LHCN-M2 (cell line): ENCODE data around the gene ZSWIM5. TPM values are rescaled to one million over a fixed set of nuclear protein-coding genes. Genes with fewer than 3 reads are reported as not detected.
"Not testable (repeated sequence)": the region's sequence is repeated elsewhere in the genome, so short reads cannot be mapped to it uniquely, and the experiment has no call there.

Source experiments
- DNase-seq: peaks from one replicate; pipeline ENCODE4 v3.0.0-alpha.2; 2012; ENCODE audit warnings: low read depth
- total RNA-seq: library from RNA; depleted of rRNA; stranded (reverse); fragments of >200 nt; gene quantifications from 2 replicates; pipeline ENCODE4 v1.2.3, GENCODE V29; 2014

ZSWIM5 gene
- total RNA-seq, 1 experiment from 2014 or later, result 0.06 TPM

DNA sequence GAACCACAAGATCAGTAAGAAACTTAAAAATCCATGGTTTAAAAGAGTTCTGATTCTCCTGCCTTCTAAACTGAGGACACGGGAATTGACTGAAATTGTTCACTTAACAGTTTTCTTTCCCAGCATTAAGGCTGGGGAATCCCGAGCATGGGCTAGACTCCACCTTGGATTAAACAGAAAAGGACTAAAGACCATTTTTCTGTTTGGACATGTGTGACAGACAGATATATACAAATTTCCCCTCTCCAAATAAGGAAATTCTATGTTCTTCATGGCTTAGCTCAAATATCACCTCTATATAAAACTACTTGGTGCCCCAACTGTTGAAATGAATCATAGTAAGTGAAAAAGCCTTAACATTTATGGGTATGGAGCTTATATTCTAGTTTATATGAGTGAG is 109.3 kb downstream of the ZSWIM5 start:
- no peak for DNase-seq

DNA sequence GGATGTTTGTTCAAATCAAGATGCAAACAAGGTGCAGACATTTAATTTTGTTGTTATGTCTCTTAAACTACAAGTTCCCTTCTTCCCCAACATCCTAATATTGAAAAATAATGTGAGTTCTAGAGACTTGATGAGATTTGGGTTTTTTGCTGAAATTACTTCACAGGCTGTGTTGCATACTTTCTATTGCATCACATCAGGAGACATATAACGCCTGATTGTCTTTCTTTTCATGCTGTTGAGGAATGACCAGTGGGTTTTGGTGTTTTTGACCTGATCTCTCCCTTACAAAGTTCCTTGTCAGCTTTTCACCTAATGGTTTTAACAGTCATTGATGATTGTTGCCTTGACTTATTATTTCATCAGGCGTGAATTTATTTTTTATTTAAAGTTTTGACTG is 111.0 kb downstream of the ZSWIM5 start:
- DNase-seq, result no peak

DNA sequence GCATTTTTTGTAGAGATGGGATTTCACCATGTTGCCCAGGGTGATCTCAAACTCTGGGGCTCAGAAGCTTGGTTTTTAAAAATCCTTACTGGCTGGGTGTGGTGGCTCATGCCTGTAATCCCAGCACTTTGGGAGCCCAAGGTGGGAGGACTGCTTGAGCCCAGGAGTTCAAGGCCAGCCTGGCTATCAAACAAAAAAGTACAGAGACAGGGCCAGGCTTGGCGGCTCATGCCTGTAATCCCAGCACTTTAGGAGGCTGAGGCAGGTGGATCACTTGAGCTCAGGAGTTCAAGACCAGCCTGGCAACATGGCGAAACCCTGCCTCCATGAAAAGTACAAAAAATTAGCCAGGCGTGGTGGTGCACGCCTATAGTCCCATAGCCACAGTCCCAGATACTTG is 112.0 kb downstream of the ZSWIM5 start:
- not testable (repeated sequence) for DNase-seq

DNA sequence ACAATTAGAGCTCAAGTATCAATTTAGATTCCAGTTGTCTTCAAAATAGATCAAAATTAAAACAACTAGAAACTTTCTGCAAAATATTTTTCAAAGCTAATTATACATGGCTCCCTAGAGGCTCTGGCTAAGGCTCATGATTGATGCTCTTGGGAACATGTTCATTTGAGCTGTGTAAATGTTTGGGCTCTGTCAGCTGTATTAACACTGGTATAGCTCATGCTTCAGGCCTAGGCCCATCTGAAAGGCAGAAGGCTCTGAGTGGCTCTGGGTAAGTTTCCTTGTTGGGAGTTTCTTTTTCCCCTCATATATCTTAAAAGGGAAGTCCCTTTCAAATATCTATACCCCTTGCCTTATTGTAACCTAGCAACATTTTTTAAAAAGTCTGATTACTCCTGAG is 113.1 kb downstream of the ZSWIM5 start:
- DNase-seq, result no peak

DNA sequence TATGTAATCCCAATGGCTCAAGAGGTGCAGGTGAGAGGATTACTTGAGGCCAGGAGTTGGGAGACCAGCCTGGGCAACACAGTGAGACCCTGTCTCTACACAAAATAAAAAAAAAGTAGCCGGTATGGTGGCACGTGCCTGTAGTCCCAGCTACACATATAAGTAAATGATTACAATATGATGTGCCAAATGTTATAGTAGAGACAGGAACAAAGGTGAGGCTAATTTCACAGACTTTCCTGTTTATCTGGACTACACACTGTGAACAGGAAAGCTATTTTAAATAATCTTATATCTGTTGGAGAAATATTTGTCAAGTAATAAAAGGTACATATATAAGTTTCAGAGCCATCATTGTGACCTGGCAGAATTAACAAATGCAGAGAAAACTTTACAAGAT is 116.7 kb downstream of the ZSWIM5 start:
- DNase-seq, result no peak

DNA sequence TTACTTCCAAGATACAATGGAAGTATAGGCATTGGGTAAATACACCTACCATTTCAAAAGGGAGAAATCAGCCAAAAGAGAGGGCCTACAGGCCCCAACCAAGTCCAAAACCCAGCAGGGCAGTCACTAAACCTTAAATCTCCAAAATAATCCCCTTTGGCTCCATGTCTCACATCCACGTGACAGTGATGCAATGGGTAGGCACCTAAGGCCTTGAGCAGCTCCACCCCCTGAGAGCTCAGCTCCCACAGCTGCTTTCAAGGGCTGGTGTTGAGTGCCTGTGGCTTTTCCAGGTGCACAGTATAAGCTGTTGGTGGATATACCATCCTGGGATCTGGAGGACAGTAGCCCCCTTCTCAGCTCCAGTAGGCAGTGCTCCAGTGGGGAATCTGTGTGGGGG is 121.8 kb downstream of the ZSWIM5 start:
- no peak for DNase-seq

DNA sequence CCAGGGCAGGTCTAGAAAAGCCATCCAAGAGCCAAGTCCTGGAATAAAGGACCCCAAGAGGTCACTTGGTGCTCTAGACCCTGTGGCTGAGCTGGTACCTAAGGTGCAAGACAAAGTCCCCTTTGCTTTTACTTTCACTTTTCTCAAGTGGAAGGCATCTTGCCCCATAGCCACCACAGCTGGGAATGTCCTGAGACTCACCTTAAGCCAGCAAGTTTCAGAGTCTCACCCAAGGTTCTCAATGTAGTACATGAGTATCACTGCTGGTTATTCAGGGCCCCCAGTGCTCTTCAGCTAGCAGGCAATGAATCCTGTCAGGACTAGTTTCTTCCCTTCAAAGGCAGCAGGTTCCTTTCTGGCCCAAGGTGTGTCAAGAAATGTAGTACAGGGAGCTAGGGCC is 126.9 kb downstream of the ZSWIM5 start:
- no peak for DNase-seq

DNA sequence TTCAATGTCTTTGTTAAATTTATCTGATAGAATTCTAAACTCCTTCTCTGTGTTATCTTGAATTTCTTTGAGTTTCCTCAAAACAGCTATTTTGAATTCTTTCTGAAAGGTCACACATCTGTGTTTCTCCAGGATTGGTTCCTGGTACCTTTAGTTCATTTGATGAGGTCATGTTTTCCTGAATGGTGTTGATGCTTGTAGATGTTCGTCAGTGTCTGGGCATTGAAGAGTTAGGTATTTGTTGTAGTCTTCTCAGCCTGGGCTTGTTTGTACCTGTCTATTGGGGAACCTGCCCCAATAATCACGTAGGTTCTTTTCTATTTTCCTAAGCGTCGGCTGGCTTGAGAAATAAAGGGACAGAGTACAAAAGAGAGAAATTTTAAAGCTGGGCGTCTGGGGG is 129.4 kb downstream of the ZSWIM5 start:
- DNase-seq, result not testable (repeated sequence)

DNA sequence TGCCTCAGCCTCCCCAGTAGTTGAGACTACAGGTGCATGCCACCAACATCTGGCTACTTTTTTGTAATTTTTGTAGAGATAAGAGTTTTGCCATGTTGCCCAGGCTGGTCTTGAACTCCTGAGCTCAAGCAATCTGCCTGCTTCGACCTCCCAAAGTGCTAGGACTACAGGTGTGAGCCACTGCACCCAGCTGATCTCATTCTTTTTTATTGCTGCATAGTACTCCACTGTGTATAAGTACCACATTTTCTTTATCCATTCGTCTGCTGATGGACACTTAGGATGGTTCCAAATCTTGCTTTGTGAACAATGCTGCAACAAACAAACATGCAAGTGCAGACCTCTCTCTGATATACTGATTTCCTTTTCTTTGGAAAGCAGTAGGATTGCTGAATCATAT is 134.8 kb downstream of the ZSWIM5 start:
- DNase-seq, result no peak

DNA sequence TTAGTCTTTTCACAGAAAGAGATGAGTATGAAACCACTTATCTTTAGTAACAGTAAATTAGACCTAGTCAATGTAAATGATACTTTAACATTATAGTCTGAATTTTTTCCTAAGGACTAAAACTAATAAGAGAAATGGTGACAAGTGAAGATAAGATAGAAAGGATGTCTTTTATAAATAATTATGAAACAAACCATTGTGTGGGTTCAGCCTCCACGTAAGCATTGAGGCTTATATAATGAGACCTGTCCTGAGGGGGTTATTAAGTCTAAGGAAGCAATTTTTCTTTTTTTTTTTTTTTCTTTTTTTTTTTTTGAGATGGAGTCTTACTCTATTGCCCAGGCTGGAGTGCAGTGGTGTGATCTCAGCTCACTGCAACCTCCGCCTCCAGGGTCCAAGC is 138.6 kb downstream of the ZSWIM5 start:
- DNase-seq, result no peak

DNA sequence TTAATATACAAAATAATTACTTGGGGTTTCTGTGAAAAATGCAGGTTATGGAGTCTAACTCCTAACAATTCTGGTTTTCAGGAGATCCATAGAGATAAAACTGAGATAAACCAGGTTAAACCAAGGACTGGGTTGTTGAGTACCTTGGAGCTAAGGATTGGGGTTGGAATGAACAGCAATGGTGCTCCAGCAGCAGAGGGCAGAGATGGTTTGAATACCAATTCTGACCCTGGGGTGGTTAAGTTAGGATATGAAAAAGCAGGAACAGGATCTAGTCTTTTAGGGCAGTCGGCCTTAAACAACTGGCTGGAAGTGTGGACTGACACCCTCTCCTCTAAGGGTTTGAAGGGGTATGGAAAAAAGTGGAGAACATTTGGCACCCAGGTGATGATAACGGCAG is 141.3 kb downstream of the ZSWIM5 start:
- DNase-seq, result no peak

DNA sequence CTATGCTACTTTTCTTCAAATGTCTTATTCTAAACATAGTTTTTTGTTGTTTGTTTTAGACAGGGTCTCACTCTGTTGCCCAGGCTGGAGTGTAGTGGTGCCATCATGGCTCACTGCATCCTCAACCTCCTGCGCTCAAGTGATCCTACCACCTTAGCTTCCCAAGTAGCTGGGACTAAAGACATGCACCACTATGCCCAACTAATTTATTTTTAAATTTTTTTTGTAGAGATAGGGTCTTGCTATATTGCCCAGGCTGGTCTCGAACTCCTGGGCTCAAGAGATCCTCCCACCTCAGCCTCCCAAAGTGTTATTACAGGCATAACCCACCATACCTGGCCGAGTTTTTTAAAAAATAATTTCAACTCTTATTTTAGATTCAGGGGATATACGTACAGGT is 143.9 kb downstream of the ZSWIM5 start:
- not testable (repeated sequence) for DNase-seq

DNA sequence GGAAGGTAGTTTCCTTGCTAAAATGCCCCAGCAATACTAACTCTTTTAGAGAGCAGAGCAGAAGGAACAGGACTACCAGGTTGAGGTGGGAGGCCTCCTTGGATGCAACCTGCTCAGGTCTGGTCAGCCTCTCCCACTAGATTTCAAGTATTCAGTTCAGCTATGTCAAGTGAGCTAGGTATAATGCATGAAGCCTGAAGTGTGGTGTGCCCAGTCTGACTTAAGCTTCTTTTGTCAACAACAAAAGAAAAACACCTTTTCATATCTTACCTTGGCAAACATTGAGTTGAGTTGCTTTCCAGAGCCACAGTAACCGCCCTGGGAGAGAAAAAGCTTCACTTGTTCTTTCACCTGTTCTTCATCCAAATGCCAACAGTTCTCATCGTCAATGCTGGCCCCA is 146.6 kb downstream of the ZSWIM5 start:
- no peak for DNase-seq

DNA sequence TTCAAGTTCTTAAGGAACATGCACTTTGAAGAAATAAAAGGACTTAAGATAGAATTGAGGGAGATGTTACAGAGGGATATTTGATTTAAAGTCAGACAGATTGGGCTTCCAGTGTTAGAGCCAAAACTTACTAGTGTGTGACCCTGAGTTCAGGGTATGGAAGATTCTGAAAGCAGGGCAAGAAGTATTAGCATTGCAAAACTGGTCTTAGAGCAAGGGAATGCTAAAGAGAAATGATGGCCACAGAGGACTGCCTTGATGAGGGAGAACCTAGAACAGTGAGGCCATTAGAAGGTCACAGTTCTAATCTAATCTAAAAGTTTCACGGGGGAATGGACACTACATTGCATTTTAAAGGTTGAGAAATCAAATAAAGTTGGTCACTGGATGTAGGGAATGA is 148.9 kb downstream of the ZSWIM5 start:
- no peak for DNase-seq

DNA sequence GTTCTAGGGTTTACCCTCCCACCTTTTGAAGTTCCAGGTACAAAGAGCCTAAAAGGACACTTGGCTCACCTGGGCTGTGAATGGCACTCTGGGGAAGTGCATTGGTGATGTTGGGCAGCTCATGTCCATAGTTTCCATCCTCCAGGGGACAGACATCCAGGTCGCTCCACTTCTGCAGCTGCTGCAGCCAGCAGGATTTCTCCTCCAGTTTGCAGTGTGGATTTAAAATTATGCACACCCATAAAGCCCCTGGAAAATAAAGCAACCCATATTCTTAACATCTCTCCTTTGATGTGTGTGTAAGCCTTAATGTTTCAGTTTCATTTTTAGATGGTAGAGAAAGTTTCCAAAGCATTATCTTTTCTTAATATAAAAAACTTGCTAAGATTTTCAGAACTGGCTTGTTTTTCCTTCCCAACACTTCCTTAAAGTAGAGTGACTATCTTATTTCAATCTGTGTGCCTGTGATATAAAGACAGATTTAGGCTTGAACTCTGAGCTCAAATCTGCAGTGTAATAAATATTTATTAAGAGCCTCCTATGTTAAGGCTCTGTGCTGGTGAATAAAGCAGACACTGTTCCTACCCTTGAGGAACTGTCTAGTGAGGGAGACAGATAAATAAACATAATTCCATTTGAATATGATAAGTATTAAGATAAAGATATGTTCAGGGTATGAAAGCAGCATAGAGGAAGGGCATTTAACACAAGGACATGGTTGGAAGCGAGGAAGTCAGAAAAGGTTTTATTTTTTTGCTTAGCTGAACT is 155.2 kb downstream of the ZSWIM5 start:
- DNase-seq, result no peak

DNA sequence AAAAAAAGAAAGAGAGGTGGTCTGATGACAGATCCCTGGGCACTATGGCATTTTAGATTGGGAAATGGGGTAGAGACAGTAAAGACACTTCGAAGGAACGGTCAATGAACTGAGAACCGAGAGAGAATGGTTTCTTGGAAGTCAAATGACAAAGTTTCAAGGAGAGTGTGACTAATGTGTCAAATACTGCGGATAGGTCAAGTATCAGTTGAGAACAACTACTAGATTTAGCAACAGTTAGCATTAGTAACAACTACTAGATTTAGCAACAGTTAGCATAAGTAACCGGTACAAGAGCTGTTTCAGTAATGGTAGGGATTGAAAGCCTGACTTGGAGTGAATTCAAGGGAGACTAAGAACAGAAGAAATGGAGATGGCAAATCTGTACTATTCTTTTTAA is 159.4 kb downstream of the ZSWIM5 start:
- DNase-seq, result peak; percentile 1

DNA sequence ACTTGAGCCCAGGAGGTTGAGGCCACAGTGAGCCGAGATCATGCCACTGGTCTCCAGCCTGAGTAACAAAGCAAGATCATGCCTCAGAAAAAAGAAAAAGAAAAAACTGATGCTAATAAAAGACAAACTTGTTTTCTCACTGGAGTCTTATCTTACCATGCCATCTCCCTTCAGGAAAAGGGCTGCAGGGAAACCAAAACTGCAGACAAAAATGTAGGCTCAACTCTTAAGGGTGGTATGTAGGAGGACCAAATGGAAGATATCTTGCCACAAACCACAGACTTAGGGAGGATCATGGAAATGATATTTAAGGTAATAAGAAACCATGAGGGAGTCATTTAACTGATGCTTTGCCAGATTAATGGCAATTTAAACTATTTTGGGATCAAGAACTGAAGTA is 161.5 kb downstream of the ZSWIM5 start:
- no peak for DNase-seq

DNA sequence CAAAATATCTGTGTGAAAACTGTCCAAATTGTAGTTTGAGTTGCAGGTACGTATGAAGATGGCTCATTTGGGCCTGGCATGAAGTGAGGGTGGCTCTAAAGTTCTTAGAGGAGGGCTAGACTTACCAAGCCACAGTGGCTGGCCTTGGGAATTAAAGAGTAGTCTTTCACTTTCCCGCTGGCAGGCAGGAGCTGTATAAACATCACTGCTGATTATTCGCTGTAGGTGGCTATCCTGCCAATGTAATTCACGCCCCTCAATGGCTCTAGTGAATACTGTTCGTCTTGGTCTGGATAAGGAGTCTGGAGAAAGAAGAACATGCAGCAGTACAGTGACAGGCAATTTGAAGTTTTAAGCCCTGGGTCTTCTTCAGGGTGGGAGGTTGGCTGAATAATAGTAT is 163.3 kb downstream of the ZSWIM5 start:
- no peak for DNase-seq

DNA sequence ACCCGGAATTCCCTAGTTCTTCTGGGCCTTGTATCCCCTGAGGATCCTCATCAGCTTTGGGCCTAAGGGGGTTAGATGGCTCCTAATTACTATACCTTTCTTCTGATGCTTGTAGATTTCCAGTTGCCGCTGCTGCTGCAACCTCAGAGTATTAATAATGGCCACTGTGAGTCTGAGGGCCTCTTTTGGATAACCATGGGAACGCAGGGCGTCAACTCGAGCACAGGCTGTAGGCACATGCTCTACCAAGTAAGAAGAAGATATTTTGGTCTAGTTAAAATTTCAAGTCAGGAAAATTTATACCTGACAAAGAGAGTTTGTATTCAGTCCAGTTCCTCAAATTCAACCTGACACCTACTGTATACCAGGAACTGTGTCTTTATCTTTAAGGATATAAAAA is 166.1 kb downstream of the ZSWIM5 start:
- DNase-seq, result no peak

DNA sequence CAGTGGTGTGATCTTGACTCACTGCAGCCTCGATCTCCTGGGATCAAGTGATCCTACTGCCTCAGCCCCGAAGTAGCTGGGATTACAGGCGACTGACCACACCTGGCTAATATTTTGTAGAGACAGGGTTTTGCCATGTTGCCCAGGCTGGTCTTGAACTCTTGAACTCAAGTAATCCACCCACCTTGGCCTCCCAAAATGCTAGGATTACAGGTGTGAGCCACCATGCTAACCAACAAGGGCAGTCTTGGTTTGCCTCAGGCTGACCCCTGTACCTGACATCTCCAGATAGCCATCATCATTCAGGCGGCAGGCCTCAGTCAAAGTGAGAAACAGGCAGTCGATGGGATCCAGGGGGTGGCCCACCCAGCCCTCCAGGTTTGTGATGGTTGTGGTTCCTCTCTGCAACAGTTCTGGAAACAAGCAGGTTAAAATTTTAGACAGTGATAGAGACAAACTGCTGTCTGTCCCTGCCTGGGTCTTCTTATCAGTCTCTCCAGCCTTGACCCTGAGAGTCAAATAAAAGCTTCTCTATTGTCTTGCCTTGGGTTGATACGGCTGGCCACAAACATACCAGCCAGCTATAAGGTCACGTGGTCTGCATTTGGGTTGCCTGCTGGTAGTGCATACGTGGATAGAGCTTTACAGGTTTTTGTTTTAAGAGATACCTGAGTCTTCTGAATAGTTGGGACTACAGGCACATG is 167.6 kb downstream of the ZSWIM5 start:
- DNase-seq, result no peak

DNA sequence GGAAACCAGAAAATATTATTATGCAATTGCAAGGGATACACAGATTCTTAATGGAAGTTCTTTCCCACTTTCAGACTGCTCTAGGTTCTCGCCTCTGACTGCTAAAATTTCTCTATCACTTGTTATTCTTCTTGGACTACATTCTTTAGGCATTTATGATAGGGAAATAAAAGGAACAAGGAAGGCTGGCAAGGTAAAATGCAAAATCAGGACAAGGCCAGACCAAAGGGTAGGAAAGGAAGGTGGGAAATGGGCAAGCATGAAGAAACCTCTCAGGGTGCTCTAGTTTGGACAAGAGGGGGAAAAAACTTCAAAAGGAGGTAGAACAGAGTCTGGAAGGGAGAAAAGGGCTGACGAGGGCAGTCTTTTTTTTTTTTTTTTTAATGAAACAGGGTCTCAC is 168.2 kb downstream of the ZSWIM5 start:
- no peak for DNase-seq

DNA sequence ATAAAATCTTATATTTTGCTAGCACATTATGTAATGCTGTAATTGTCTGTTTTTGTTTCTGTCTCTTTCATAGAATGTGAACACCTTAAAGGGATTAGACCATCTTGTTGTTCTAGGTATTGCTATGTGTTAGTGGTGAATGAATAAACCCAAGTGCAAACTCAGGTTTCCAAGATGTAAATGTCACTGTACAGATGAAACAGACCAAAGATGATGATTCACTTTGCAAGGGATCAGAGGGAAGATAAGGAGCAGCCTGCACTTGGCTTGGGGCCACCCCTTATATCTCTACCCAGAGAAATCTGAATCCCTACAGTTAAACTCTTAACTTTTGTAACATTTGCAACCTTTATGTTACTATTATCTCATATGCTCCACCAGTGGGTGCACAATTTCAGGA is 168.9 kb downstream of the ZSWIM5 start:
- no peak for DNase-seq

DNA sequence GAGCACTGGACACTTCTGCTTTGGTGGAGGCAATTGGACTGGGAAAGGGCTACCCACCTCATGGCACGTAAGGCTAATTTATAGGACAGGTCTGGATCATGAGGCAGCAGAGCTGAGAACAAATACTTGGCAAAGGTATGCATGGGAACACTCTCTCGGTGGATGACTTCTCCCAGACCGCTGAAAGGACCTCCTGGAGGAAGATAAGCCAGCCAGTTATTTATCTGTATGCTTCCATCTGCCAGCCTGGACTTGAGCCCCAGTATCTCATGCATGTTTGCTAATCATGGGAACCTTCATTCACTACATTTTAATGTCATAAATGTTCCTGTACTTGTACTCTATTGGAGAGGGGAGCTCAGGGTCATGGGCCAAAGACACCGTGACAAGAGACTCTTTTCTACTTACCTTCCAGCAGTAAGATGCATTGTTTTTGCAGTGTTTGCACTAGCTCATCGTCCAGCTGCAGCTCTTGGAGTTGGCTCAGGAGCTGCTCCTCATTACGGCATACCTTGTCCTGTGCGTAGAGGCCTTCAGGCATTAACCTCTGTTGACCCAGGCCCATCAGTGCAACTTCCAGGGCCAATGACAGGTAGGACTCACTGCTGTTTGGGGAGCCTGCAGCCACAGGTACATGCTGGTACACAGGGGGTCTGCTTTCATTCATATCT is 170.6 kb downstream of the ZSWIM5 start:
- DNase-seq, result no peak
